Adipose tissue (tissue), 3 donors: ENCODE measurements around the gene PLCD1. TPM values are rescaled to one million over a fixed set of nuclear protein-coding genes. Genes with fewer than 3 reads are reported as not detected.

Experiments used
- H3K27ac ChIP-seq: one replicate; pipeline ENCODE4 v1.5.1; 2013; ENCODE audit warnings: low read depth, low read length
- WGBS, 3 donors: extraction: QIAGEN DNeasy Blood & Tissue Kit; methylation state at CpG; one replicate each; pipeline ENCODE4 v1.1.7; 2013; 5-methylcytosine and 5-hydroxymethylcytosine counted together
- polyA plus RNA-seq, 3 donors: library from polyadenylated mRNA; stranded (reverse); fragments of 200-250 nt; gene quantifications; one replicate each; pipeline ENCODE4 v1.2.3, GENCODE V29; 2013
- donor health status: healthy with polysubstance abuse.
- donor health status: Bipolar disorder and iron deficiency.
- donor health status: healthy.

Gene PLCD1
- polyA plus RNA-seq, 3 donors: 8.3 to 22.5 (median 12.0) TPM

DNA sequence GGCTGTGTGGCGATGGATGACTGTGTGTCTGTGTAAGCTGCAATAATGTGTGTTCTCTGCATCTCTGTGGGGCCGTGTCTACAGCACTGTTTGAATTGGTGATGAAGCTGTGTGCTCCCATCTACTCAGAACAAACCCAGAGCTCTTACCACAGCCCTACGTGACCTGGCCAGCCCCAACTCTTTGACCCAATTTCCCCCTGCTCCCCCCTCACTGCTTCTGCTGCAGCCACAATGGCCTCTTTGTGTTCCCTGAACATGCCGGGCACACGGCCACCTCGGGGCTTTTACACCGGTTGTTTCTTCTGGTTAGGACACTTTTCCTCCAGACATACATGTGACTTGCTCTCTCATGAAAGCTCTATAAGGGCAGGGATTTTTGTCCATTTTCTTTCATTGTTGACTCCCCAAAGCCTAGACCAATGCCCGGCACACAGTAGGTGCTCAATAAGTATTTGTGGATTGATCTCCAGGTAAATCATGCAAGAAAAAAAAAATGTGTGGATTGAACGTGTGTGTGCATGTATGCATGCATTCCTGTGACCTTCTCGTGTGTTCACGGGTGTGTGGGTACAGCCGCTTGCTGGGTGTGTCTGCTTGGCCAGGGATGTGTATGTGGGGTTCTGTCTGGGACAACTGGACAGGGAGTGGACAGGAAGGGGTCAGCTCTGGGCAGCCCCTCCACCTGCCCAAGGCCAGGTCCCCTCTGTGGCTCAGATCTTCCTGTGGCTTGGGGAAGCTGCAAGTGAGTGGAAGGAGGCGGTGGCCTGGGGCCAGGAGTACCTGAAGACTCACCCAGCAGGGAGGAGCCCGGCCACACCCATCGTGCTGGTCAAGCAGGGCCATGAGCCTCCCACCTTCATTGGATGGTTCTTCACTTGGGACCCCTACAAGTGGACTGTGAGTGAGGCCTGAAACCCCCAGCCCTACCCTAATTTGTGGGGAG lies 24.1 kb downstream of the PLCD1 start:
- no peak overlapping the region for H3K27ac ChIP-seq
- WGBS, 3 donors: 60 to 82% (median 81%) methylated on average over 15 of the region's 15 CpGs

DNA sequence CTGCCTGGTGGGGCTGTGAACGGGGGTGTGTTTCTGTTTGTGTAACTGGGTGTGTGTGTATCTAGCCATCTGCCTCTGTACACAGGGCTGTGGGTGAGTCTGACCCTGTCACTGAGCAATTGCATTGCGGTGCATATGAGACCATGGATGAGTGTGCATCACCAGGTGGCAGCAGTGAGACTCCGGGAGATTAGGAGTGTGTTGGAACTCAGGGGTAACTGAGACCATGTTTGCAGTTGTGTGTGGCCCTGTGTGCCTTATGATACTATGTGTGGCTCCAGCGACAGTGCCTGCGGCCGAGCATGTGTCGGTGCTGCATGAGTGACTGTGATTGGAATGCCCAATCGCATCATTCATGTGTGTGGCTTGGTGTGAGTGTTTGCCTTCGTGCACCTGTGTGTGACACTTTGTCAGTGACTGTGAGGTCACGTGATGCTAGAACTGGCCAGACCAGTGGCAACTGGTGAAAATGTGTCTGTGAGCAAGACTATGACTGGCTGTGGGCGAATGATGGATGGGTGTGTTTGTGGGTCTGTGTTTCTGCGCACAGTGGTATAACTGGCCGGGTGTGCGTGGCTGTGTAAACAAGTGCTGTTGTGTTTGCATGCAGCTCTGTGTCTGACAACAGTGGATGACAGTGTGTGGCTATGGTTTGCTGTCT lies 24.9 kb downstream of the PLCD1 start:
- 25 to 82% (median 66%) methylated on average over 14 of the region's 14 CpGs for WGBS, 3 donors
- no peak overlapping the region for H3K27ac ChIP-seq

DNA sequence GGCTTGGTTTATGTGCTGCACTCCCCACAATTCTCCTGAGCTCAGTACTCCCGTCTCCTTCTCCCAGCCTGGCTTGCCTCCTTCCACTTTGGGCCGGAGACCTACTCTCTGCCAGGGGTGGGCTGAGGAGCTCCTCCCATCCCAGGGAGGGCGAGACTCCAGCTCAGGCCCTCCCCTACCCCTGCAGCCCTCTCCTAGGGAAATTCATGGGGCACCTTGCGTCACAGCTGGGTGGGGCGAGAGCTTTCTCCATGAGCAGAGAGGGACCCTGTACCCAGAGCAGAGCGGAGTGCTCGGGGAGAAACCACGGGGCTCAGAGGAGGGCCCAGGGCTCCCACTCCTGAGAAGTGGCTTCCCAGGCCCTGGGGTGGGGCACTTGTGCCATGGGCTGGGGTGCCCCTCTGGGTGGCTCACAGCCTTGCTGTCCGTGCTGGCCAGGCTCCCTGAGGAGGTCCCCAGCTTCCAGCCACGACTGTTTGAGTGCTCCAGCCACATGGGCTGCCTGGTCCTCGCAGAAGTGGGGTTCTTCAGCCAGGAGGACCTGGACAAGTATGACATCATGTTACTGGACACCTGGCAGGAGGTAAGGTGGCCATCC lies 25.5 kb downstream of the PLCD1 start:
- 74 to 82% (median 78%) methylated on average over 11 of the region's 11 CpGs for WGBS, 3 donors
- H3K27ac ChIP-seq: no peak overlapping the region

DNA sequence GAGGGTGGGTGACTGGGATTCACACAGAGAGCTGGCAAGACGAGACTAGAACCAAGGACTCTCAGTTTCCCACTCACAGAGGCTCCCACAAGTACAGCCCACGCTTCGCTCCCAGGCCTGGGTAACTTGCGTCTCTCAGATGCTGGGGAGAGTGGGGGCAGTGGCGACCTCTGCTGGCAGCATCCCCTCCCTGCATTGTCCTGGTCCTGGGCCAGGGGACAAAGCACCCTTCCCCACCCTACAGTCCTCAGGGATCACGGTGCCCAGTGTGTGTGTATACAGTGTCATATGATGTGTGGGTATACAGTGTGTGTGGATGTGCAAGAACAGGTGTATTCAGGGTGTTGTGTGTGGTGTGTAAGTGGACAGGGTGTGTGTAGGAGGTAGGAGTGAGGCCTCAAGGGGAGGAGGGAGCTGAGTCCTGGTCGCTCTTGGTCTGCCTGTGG lies 26.0 kb downstream of the PLCD1 start:
- 34 to 57% (median 36%) methylated on average over 7 of the region's 7 CpGs for WGBS, 3 donors
- H3K27ac ChIP-seq: no peak overlapping the region

DNA sequence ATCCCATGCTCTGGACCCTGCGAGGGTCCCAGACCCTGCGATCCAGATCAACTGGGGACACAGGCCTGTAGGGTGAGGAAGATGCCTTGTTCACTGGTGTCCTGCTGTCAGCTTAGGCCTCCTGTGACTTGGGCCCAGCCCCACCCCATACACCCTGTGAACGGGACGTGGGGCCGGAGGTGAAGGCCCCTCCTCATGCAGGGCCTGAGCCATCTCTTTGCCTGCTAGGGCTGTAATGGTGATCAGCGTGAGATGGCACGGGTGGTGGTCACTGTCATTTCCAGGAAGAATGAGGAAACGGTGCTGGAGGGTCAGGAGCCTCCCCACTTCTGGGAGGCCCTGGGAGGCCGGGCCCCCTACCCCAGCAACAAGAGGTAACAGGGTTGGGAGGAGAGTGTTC lies 26.5 kb downstream of the PLCD1 start:
- WGBS, 3 donors: 76 to 88% (median 84%) methylated on average over 9 of the region's 9 CpGs
- H3K27ac ChIP-seq: no peak overlapping the region

DNA sequence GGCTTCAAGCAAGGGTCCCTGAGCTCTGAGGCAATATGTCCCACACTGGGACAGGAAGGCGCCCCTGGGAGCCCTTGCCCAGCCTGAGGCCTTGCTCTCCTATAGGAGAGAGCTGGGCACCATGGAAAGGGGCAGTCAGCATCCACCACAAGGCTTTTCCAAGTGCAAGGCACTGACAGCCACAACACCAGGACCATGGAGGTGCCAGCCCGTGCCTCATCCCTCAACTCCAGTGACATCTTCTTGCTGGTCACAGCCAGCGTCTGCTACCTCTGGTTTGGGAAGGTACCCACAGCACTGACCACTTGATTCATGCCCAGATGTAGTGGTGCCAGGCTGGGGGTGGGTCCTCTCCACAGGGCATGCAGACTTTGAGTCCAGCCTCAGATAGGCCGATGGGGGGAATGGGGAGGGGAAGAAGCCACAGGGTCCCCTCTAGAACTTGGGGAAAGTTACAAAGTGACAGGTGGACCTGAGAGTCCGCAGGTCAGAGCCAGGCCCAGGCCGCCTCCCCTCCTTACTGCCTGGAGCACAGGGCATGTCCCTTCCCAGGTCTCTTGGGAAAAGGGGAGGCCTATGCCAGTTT lies 27.1 kb downstream of the PLCD1 start:
- H3K27ac ChIP-seq: no peak overlapping the region
- whole genome bisulfite sequencing, 3 donors: 92 to 93% (median 92%) methylated on average over 6 of the region's 6 CpGs

DNA sequence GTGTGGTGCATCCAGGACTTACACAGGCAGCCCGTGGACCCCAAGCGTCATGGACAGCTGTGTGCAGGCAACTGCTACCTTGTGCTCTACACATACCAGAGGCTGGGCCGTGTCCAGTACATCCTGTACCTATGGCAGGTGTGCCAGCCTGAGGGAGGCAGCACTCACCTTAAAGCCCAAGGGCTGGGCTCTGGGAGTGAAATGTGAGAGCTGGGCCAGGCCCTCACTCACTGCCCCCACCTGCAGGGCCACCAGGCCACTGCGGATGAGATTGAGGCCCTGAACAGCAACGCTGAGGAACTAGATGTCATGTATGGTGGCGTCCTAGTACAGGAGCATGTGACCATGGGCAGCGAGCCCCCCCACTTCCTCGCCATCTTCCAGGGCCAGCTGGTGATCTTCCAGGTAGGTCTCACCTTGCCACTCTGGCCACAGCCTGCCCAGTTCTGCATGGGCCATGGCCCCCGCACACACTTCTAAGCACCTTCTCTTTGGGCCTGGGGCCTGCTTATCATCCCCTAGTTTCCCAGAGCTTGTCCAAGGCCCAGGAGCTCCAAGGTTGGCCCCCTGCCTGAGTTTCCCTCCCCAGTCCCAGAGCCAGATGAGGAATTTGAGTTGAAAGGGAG lies 27.9 kb downstream of the PLCD1 start:
- H3K27ac ChIP-seq: no peak overlapping the region
- WGBS, 3 donors: 74 to 93% (median 88%) methylated on average over 9 of the region's 9 CpGs

DNA sequence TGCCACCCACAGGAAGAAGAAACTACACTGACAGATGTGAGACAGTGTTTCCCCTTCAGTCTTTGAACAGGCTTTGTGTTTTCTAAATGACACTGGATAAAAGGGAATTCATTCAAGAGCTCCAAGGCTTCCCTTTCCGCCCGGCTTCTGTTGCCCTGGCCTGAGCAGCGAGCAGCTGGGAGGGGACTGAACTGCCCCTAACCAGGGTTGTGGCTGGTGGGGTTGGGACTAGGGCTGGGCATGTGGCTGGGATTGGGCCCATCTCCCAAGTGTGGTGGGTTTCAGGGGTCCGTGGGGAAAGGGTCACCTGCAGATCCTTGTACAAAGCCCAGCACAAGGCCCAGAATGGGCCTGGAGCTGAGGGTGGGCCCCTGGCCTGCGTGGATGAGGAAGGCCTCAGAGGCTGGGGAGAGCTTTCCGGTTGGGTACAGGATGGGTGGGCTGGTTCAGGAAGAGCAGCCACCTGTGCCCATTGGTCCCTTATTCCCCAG lies 28.4 kb downstream of the PLCD1 start:
- 95 to 98% (median 96%) methylated on average over 6 of the region's 6 CpGs for WGBS, 3 donors
- H3K27ac ChIP-seq: no peak overlapping the region

DNA sequence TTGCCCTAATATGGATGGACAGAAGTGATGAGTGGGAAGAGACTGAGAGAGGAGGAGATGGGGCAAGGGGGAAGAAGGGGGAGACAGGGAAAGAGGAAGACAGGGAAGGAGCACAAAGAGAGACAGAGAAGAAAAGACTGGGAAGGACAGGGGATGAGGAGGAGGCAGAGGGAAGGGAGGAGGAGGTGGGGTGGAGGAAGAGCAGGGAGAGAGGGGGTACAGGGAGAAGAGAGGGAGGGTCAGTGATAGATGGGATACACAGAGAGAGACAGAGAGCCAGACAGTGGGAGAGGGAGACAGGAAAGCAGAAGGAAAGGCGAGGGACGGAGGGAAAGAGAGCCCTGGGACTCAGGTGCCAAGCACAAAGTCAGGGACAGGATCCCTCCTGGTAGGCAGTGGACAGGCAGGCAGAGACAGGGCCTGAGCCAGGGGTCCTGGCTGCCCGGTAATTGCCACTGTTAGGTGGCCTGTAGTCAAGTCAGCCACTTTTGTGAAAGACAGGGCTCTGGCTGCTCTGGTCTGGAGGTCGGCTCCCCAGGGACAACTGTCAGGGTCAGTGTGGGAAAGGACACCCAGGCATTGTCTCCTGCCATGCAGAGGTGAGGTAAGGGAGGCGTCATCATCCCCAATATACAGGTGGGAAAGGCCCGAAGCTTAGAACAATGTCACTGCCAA lies 29.1 kb downstream of the PLCD1 start:
- WGBS, 3 donors: 96% methylated on average over 6 of the region's 6 CpGs
- no peak overlapping the region for H3K27ac ChIP-seq

DNA sequence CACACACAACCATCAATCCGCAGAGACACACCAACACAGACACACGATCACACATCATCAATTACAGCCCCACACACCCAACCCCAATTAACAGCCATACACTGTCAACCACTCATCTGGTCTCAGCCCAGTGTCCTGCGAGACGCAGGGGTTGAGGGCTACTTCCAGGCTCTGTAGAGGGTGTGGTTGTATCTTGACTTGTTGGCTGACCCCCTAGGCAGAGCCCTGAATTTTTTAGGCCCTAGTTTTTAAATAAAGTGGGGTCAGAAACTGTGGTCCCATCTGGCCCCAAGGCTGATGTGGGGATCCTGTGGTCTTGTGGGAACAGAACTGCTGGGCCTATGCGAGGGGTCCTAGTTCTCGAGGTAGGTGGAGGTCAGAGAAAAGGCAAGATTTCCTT lies 29.6 kb downstream of the PLCD1 start:
- H3K27ac ChIP-seq: no peak overlapping the region
- 83 to 94% (median 88%) methylated on average over 6 of the region's 6 CpGs for WGBS, 3 donors

DNA sequence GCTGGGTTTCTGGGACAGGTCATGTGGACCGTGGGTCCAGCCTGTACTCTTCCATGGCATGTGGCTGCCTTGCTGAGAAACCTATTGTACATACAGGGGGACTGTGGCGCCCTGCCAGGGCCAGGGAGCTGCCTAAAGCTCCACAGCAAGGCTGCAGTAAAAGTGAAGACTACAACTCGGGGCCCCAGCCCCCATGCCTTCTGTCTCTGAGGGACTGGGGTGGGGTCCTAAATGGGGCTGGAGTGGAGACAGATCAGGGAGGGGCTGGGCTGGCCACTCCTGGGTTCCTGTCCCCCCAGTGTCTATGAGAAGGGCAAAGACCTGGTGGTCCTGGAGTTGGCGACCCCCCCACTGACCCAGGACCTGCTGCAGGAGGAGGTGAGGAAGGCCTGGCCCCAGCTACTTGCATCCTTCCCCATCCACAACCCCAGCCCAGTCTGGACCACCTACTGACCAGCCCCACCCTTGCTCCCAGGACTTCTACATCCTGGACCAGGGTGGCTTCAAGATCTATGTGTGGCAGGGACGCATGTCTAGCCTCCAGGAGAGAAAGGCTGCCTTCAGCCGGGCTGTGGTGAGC lies 31.6 kb downstream of the PLCD1 start:
- no peak overlapping the region for H3K27ac ChIP-seq

DNA sequence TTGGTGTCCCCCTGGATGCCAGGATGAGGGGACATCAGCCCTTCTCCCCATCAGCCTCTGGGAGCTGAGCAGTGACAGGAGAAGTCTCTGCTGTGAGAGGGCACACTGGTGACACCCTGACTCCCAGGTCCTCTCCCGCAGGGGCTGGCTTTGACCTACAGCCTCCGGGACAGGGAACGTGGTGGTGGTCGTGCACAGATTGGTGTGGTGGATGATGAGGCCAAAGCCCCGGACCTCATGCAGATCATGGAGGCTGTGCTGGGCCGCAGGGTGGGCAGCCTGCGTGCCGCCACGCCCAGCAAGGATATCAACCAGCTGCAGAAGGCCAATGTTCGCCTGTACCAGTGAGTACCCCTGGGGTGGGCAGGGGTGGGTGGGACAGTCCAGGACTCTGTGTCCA lies 32.1 kb downstream of the PLCD1 start:
- no peak overlapping the region for H3K27ac ChIP-seq
- WGBS, 3 donors: 90 to 94% (median 94%) methylated on average over 10 of the region's 10 CpGs

More for the DNA sequence above, 31.6 kb downstream of the PLCD1 start:
- WGBS, 3 donors: 69 to 86% (median 74%) methylated on average over 6 of the region's 6 CpGs

DNA sequence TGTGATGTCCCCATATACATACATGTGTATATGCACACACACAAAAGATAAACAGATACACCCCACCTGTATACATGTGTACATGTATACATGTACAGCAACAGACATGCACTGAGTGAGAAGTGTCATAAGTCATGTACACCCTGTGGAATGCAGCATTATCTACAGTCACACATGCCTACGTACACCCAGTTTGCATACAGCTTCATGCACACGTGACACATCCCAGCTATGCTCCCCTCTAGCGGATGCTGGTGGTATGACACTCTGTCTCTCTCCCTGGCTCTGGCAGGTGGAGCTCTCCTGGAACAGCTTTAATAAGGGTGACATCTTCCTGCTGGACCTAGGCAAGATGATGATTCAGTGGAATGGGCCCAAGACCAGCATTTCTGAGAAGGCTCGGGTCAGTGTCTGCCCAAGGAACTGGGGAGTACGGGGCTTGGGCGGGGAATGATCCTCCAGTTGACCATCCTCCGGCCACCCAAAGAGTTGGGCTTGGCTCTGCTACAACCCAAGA lies 32.6 kb downstream of the PLCD1 start:
- H3K27ac ChIP-seq: no peak overlapping the region

DNA sequence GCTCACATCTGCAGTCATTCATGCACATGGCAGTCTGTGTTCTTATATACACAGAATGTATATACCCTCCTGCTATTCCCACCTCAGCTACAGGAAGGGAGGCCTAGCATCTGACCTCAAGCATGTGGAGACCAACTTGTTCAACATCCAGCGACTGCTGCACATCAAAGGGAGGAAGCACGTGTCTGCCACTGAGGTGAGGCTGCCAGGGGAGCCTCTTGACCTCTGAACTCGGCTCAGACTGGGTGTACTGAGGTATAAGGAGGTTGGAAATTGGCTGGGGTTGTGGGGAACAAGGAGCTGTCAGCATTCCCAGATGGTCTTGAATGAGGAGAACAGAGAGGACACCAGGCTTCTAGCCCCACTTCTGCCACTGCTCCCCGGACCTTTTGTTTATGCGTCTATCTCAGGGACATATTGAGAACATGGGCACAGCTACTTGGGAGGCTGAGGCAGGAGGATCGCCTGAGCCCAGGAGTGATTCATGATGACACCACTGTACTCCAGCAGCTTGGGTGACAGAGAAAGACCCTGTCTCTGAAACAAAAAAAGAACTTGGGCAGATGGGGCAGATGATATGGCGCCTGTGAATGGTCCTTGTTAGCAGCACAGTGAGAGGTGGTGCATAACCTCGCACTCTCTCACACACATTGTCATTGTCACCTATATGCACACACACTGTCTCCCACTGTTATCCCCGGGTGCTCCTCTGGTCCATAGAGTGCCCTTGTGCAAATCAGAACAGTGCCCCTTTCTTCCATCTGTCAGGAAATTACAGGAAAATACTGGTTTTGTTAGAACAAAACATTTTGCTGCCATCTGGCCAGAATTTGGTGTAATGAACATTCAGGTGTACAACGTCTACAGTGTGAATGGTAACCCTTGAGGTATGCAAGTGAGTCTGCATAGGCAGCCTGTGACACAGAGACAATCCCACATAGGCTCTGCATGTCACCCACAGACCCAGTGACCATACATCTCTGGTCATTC lies 33.5 kb downstream of the PLCD1 start:
- no peak overlapping the region for H3K27ac ChIP-seq
- WGBS, 3 donors: 81 to 85% (median 83%) methylated on average over 10 of the region's 10 CpGs

More for the DNA sequence above, 32.6 kb downstream of the PLCD1 start:
- WGBS, 3 donors: 44 to 52% (median 51%) methylated on average over 7 of the region's 7 CpGs

DNA sequence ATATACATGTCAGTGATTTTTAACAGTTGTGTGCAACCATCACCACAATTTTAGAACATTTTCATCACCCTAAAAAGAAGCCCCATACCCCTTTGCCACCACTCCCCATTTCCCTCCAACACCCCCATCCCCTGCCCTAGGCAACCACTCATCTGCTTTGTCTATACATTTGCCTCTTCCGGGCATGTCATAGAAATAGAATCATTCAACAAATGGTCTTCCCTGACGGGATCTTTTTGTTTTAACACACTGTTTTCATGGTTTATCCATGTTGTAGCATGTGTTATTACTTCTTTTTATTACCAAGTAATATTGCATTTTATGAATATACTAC lies 34.8 kb downstream of the PLCD1 start:
- 17 to 84% (median 19%) methylated on average over 2 of the region's 2 CpGs for WGBS, 3 donors
- no peak overlapping the region for H3K27ac ChIP-seq
